T-helper 2 cell treated with Interferon-gamma antibody and Interleukin-4, amounts not matched to agents 5 μg/mL and 100 μg/mL, for 36 hours (primary cell): Measurements from ENCODE around the gene NEUROD2.
A peak's percentile ranks its signal among the peaks of the same experiment; 100 is the strongest.

Experiments used
- DNase-seq: peaks from one replicate; pipeline ENCODE4 v3.0.0; 2021; ENCODE audit warnings: low spot score
- H3K27ac Mint-ChIP-seq: one replicate; pipeline ENCODE4 v1.8.0; 2021; ENCODE audit warnings: mild to moderate bottlenecking, mixed read lengths
- H3K27me3 Mint-ChIP-seq: one replicate; pipeline ENCODE4 v1.8.0; 2021; ENCODE audit warnings: low read depth, mixed read lengths
- H3K36me3 Mint-ChIP-seq: one replicate; pipeline ENCODE4 v1.8.0; 2021; ENCODE audit warnings: low read depth, mixed read lengths
- H3K4me1 Mint-ChIP-seq: one replicate; pipeline ENCODE4 v1.8.0; 2021; ENCODE audit warnings: low read depth, mixed read lengths
- H3K4me3 Mint-ChIP-seq: one replicate; pipeline ENCODE4 v1.8.0; 2022; ENCODE audit warnings: mild to moderate bottlenecking, moderate library complexity, mixed read lengths
- H3K9me3 Mint-ChIP-seq: one replicate; pipeline ENCODE4 v1.8.0; 2021; ENCODE audit warnings: mixed read lengths

NEUROD2 gene

GRCh38 chr17:39640591-39641031, 32.9 kb upstream of the NEUROD2 start:
- peaks cover 5% of the 10 kb centered on the region for H3K36me3 Mint-ChIP-seq
- no peak overlapping the region for H3K4me3 Mint-ChIP-seq
- no peaks in the 10 kb centered on the region for H3K9me3 Mint-ChIP-seq
- no peaks in the 10 kb centered on the region for H3K27me3 Mint-ChIP-seq
- peaks cover 48% of the 10 kb centered on the region for H3K4me1 Mint-ChIP-seq
- H3K27ac Mint-ChIP-seq = no peak overlapping the region
- no peak for DNase-seq

- no peaks in the 10 kb centered on the region for H3K27me3 Mint-ChIP-seq
- H3K27ac Mint-ChIP-seq = peak overlapping the region; percentile 29
- peak overlapping the region; percentile 16 for H3K4me3 Mint-ChIP-seq
- H3K4me1 Mint-ChIP-seq = peaks cover 46% of the 10 kb centered on the region
- no peak for DNase-seq
- H3K36me3 Mint-ChIP-seq = peaks cover 5% of the 10 kb centered on the region
- H3K9me3 Mint-ChIP-seq = no peaks in the 10 kb centered on the region
Measured at GRCh38 chr17:39639566-39640458, 32.1 kb upstream of the NEUROD2 start.

GRCh38 chr17:39639043-39639442, 31.3 kb upstream of the NEUROD2 start:
- Mint-ChIP-seq H3K4me3 (no peak overlapping the region), H3K4me1 (peaks cover 49% of the 10 kb centered on the region), H3K27ac (no peak overlapping the region), H3K36me3 (peaks cover 5% of the 10 kb centered on the region), H3K9me3 (no peaks in the 10 kb centered on the region), H3K27me3 (no peaks in the 10 kb centered on the region)
- DNase-seq = no peak

- Mint-ChIP-seq H3K4me1 (peaks cover 46% of the 10 kb centered on the region), H3K27ac (peak overlapping the region; percentile 81), H3K27me3 (no peaks in the 10 kb centered on the region), H3K4me3 (peak overlapping the region; percentile 94), H3K36me3 (peaks cover 5% of the 10 kb centered on the region), H3K9me3 (no peaks in the 10 kb centered on the region)
- DNase-seq = no peak
Measured at GRCh38 chr17:39638317-39638716, 30.6 kb upstream of the NEUROD2 start.

- Mint-ChIP-seq H3K27ac (peak within 1 kb of the TSS; percentile 81), H3K36me3 (peaks cover 5% of the 10 kb centered on the region), H3K4me3 (peak within 1 kb of the TSS; percentile 94), H3K4me1 (peaks cover 37% of the 10 kb centered on the region), H3K27me3 (no peaks in the 10 kb centered on the region), H3K9me3 (no peaks in the 10 kb centered on the region)
- peak; percentile 88 for DNase-seq
Measured at GRCh38 chr17:39636927-39637736, 29.4 kb upstream of the NEUROD2 start, which contains the start of gene STARD3. Gene STARD3 (plus strand): TSS chr17:39637144. CDS start chr17:39653532, 16,388 bp downstream.

GRCh38 chr17:39636587-39636926, 28.8 kb upstream of the NEUROD2 start:
- DNase-seq = no peak
- Mint-ChIP-seq H3K27me3 (peaks cover 5% of the 10 kb centered on the region), H3K36me3 (peaks cover 5% of the 10 kb centered on the region), H3K27ac (peak overlapping the region; percentile 41), H3K4me1 (peaks cover 41% of the 10 kb centered on the region), H3K4me3 (peak overlapping the region; percentile 94), H3K9me3 (no peaks in the 10 kb centered on the region)

- no peaks in the 10 kb centered on the region for H3K9me3 Mint-ChIP-seq
- H3K4me1 Mint-ChIP-seq = peaks cover 41% of the 10 kb centered on the region
- H3K36me3 Mint-ChIP-seq = peaks cover 5% of the 10 kb centered on the region
- H3K4me3 Mint-ChIP-seq = peak overlapping the region; percentile 94
- DNase-seq = no peak
- H3K27me3 Mint-ChIP-seq = peaks cover 11% of the 10 kb centered on the region
- H3K27ac Mint-ChIP-seq = no peak overlapping the region
Measured at GRCh38 chr17:39635614-39636176, 28.0 kb upstream of the NEUROD2 start.

- Mint-ChIP-seq H3K27ac (no peak overlapping the region), H3K4me3 (no peak overlapping the region), H3K36me3 (peaks cover 5% of the 10 kb centered on the region), H3K9me3 (no peaks in the 10 kb centered on the region), H3K27me3 (peaks cover 14% of the 10 kb centered on the region), H3K4me1 (peaks cover 34% of the 10 kb centered on the region)
- no peak for DNase-seq
Measured at GRCh38 chr17:39634384-39634871, 26.7 kb upstream of the NEUROD2 start.

GRCh38 chr17:39633570-39634183, 26.0 kb upstream of the NEUROD2 start:
- peaks cover 28% of the 10 kb centered on the region for H3K4me1 Mint-ChIP-seq
- peaks cover 20% of the 10 kb centered on the region for H3K27me3 Mint-ChIP-seq
- DNase-seq = no peak
- no peak overlapping the region for H3K27ac Mint-ChIP-seq
- peaks cover 5% of the 10 kb centered on the region for H3K36me3 Mint-ChIP-seq
- no peak overlapping the region for H3K4me3 Mint-ChIP-seq
- H3K9me3 Mint-ChIP-seq = no peaks in the 10 kb centered on the region

GRCh38 chr17:39632153-39632941, 24.6 kb upstream of the NEUROD2 start:
- no peak for DNase-seq
- peaks cover 30% of the 10 kb centered on the region for H3K27me3 Mint-ChIP-seq
- H3K4me1 Mint-ChIP-seq = peaks cover 17% of the 10 kb centered on the region
- no peaks in the 10 kb centered on the region for H3K36me3 Mint-ChIP-seq
- H3K9me3 Mint-ChIP-seq = no peaks in the 10 kb centered on the region
- no peak overlapping the region for H3K4me3 Mint-ChIP-seq
- H3K27ac Mint-ChIP-seq = no peak overlapping the region

GRCh38 chr17:39631403-39631802, 23.7 kb upstream of the NEUROD2 start:
- Mint-ChIP-seq H3K36me3 (no peaks in the 10 kb centered on the region), H3K4me3 (no peak overlapping the region), H3K27me3 (peaks cover 36% of the 10 kb centered on the region), H3K9me3 (no peaks in the 10 kb centered on the region), H3K4me1 (peaks cover 15% of the 10 kb centered on the region), H3K27ac (peak overlapping the region; percentile 13)
- DNase-seq = no peak

GRCh38 chr17:39629898-39630297, 22.2 kb upstream of the NEUROD2 start:
- Mint-ChIP-seq H3K27me3 (peaks cover 51% of the 10 kb centered on the region), H3K9me3 (no peaks in the 10 kb centered on the region), H3K27ac (no peak overlapping the region), H3K4me1 (peaks cover 10% of the 10 kb centered on the region), H3K36me3 (no peaks in the 10 kb centered on the region), H3K4me3 (no peak overlapping the region)
- no peak for DNase-seq

- H3K4me3 Mint-ChIP-seq = no peak overlapping the region
- H3K27ac Mint-ChIP-seq = no peak overlapping the region
- peaks cover 55% of the 10 kb centered on the region for H3K27me3 Mint-ChIP-seq
- H3K36me3 Mint-ChIP-seq = no peaks in the 10 kb centered on the region
- peaks cover 10% of the 10 kb centered on the region for H3K4me1 Mint-ChIP-seq
- no peak for DNase-seq
- no peaks in the 10 kb centered on the region for H3K9me3 Mint-ChIP-seq
Measured at GRCh38 chr17:39629494-39629880, 21.8 kb upstream of the NEUROD2 start.
